ENCODE measurements around the gene LSS.
"Not testable (repeated sequence)": the region's sequence is repeated elsewhere in the genome, so short reads cannot be mapped to it uniquely, and the experiment has no call there.

Gene LSS

GRCh38 chr21:46172863-46173528, 55.6 kb downstream of the LSS start:
- no peak overlapping the region for H2AK5ac ChIP-seq (ENCODE audit: low read length, severe bottlenecking)
- peak overlapping the region; percentile 7 for H4K91ac ChIP-seq (ENCODE audit: low read length)
- no peak overlapping the region for H2AFZ ChIP-seq (ENCODE audit: low read depth, low read length)
- DNase-seq: no peak
- H4K8ac ChIP-seq (ENCODE audit: low read length): no peak overlapping the region
- peaks cover 0 to 15% of the 10 kb centered on the region in 2 experiments for H3K36me3 ChIP-seq (ENCODE audit: control insufficient read depth in 1 of 2, insufficient read depth in 2 of 2, low read depth in 1 of 2, low read length in 2 of 2)
- 87% methylated on average over 6 of the region's 6 CpGs for WGBS
- H3K18ac ChIP-seq (ENCODE audit: low read depth in 1 of 2, low read length in 2 of 2): no peak overlapping the region
- no peak overlapping the region for H3K14ac ChIP-seq (ENCODE audit: low read length in 2 of 2)
- no peak overlapping the region for H3K4me3 ChIP-seq (ENCODE audit: insufficient read depth in 1 of 2, low read depth in 1 of 2, low read length in 2 of 2)
- peaks cover 21% of the 10 kb centered on the region for H3K79me1 ChIP-seq (replicated peaks; ENCODE audit: low read length, poor library complexity, severe bottlenecking)
- H2BK5ac ChIP-seq (ENCODE audit: low read depth, low read length, poor library complexity, severe bottlenecking): no peak overlapping the region
- no peak overlapping the region for H3K23ac ChIP-seq (ENCODE audit: low read length in 2 of 2)
- H2BK12ac ChIP-seq (ENCODE audit: low read length in 2 of 2): no peak overlapping the region
- H3K4me2 ChIP-seq (ENCODE audit: low read length, poor library complexity, severe bottlenecking): no peak overlapping the region
- no peak overlapping the region for H2BK120ac ChIP-seq (ENCODE audit: low read depth, low read length)
- H3K27ac ChIP-seq (ENCODE audit: low read length, poor library complexity, severe bottlenecking): no peak overlapping the region
- H3K4me1 ChIP-seq (ENCODE audit: control insufficient read depth, insufficient read depth, low read depth, low read length): no peaks in the 10 kb centered on the region
- H3K9ac ChIP-seq (ENCODE audit: low read length): no peak overlapping the region
- peaks cover 22% of the 10 kb centered on the region for H3K9me3 ChIP-seq (ENCODE audit: control insufficient read depth, low read length)
- H3K27me3 ChIP-seq (ENCODE audit: control insufficient read depth in 1 of 2, insufficient read depth in 1 of 2, low read length in 2 of 2): no peaks in the 10 kb centered on the region
- no peak overlapping the region for H2BK15ac ChIP-seq (ENCODE audit: low read depth, poor library complexity, severe bottlenecking)
- H3K4ac ChIP-seq (ENCODE audit: low read depth in 1 of 2, low read length in 2 of 2): no peak overlapping the region

- H3K9me3 ChIP-seq (ENCODE audit: control insufficient read depth, low read length): peaks cover 18% of the 10 kb centered on the region
- H3K4me1 ChIP-seq (ENCODE audit: control insufficient read depth, insufficient read depth, low read depth, low read length): no peaks in the 10 kb centered on the region
- no peaks in the 10 kb centered on the region for H3K27me3 ChIP-seq (ENCODE audit: control insufficient read depth in 1 of 2, insufficient read depth in 1 of 2, low read length in 2 of 2)
- H2BK5ac ChIP-seq (ENCODE audit: low read depth, low read length, poor library complexity, severe bottlenecking): no peak overlapping the region
- no peak overlapping the region for H2AK5ac ChIP-seq (ENCODE audit: low read length, severe bottlenecking)
- no peak overlapping the region for H2AFZ ChIP-seq (ENCODE audit: low read depth, low read length)
- H2BK12ac ChIP-seq (ENCODE audit: low read length in 2 of 2): no peak overlapping the region
- H4K91ac ChIP-seq (ENCODE audit: low read length): peak overlapping the region; percentile 7
- 86% methylated on average over 21 of the region's 21 CpGs for WGBS
- no peak overlapping the region for H3K27ac ChIP-seq (ENCODE audit: low read length, poor library complexity, severe bottlenecking)
- H3K79me1 ChIP-seq (replicated peaks; ENCODE audit: low read length, poor library complexity, severe bottlenecking): peaks cover 21% of the 10 kb centered on the region
- no peak overlapping the region for H2BK15ac ChIP-seq (ENCODE audit: low read depth, poor library complexity, severe bottlenecking)
- no peak overlapping the region for H3K9ac ChIP-seq (ENCODE audit: low read length)
- H4K8ac ChIP-seq (ENCODE audit: low read length): no peak overlapping the region
- DNase-seq: no peak
- no peak overlapping the region for H3K4me2 ChIP-seq (ENCODE audit: low read length, poor library complexity, severe bottlenecking)
- no peak overlapping the region for H3K4me3 ChIP-seq (ENCODE audit: insufficient read depth in 1 of 2, low read depth in 1 of 2, low read length in 2 of 2)
- H3K4ac ChIP-seq (ENCODE audit: low read depth in 1 of 2, low read length in 2 of 2): no peak overlapping the region
- peaks cover 0 to 16% of the 10 kb centered on the region in 2 experiments for H3K36me3 ChIP-seq (ENCODE audit: control insufficient read depth in 1 of 2, insufficient read depth in 2 of 2, low read depth in 1 of 2, low read length in 2 of 2)
- H2BK120ac ChIP-seq (ENCODE audit: low read depth, low read length): no peak overlapping the region
- H3K18ac ChIP-seq (ENCODE audit: low read depth in 1 of 2, low read length in 2 of 2): no peak overlapping the region
- H3K14ac ChIP-seq (ENCODE audit: low read length in 2 of 2): peak overlapping the region in 1 of 2 experiments; percentile 73
- no peak overlapping the region for H3K23ac ChIP-seq (ENCODE audit: low read length in 2 of 2)
These were observed 56.3 kb downstream of the LSS start for GRCh38 chr21:46171996-46172862.

GRCh38 chr21:46171585-46171984, 57.0 kb downstream of the LSS start:
- WGBS: 100% methylated on average over 2 of the region's 2 CpGs
- Histone ChIP-seq H3K27me3 (ENCODE audit: control insufficient read depth in 1 of 2, insufficient read depth in 1 of 2, low read length in 2 of 2) (no peaks in the 10 kb centered on the region), H3K4me1 (ENCODE audit: control insufficient read depth, insufficient read depth, low read depth, low read length) (no peaks in the 10 kb centered on the region), H3K23ac (ENCODE audit: low read length in 2 of 2) (no peak overlapping the region), H3K9ac (ENCODE audit: low read length) (no peak overlapping the region), H3K4me2 (ENCODE audit: low read length, poor library complexity, severe bottlenecking) (no peak overlapping the region), H2AFZ (ENCODE audit: low read depth, low read length) (no peak overlapping the region), H3K79me1 (replicated peaks; ENCODE audit: low read length, poor library complexity, severe bottlenecking) (peaks cover 21% of the 10 kb centered on the region), H3K9me3 (ENCODE audit: control insufficient read depth, low read length) (peaks cover 18% of the 10 kb centered on the region), H3K18ac (ENCODE audit: low read depth in 1 of 2, low read length in 2 of 2) (no peak overlapping the region), H3K14ac (ENCODE audit: low read length in 2 of 2) (no peak overlapping the region), H3K4ac (ENCODE audit: low read depth in 1 of 2, low read length in 2 of 2) (no peak overlapping the region), H2BK120ac (ENCODE audit: low read depth, low read length) (no peak overlapping the region), H3K27ac (ENCODE audit: low read length, poor library complexity, severe bottlenecking) (no peak overlapping the region), H2AK5ac (ENCODE audit: low read length, severe bottlenecking) (no peak overlapping the region), H4K8ac (ENCODE audit: low read length) (no peak overlapping the region), H4K91ac (ENCODE audit: low read length) (no peak overlapping the region), H2BK5ac (ENCODE audit: low read depth, low read length, poor library complexity, severe bottlenecking) (no peak overlapping the region), H2BK15ac (ENCODE audit: low read depth, poor library complexity, severe bottlenecking) (no peak overlapping the region), H2BK12ac (ENCODE audit: low read length in 2 of 2) (no peak overlapping the region), H3K36me3 (ENCODE audit: control insufficient read depth in 1 of 2, insufficient read depth in 2 of 2, low read depth in 1 of 2, low read length in 2 of 2) (peaks cover 0 to 16% of the 10 kb centered on the region in 2 experiments), H3K4me3 (ENCODE audit: insufficient read depth in 1 of 2, low read depth in 1 of 2, low read length in 2 of 2) (no peak overlapping the region)
- DNase-seq: no peak

- H4K91ac ChIP-seq (ENCODE audit: low read length); H2BK5ac ChIP-seq (ENCODE audit: low read depth, low read length, poor library complexity, severe bottlenecking); H2AFZ ChIP-seq (ENCODE audit: low read depth, low read length); H2BK12ac ChIP-seq (ENCODE audit: low read length in 2 of 2); H3K4ac ChIP-seq (ENCODE audit: low read depth in 1 of 2, low read length in 2 of 2); H3K4me2 ChIP-seq (ENCODE audit: low read length, poor library complexity, severe bottlenecking); H3K27ac ChIP-seq (ENCODE audit: low read length, poor library complexity, severe bottlenecking); H3K4me1 ChIP-seq (ENCODE audit: control insufficient read depth, insufficient read depth, low read depth, low read length); H3K4me3 ChIP-seq (ENCODE audit: insufficient read depth in 1 of 2, low read depth in 1 of 2, low read length in 2 of 2); H3K27me3 ChIP-seq (ENCODE audit: control insufficient read depth in 1 of 2, insufficient read depth in 1 of 2, low read length in 2 of 2); H3K9ac ChIP-seq (ENCODE audit: low read length); H2BK120ac ChIP-seq (ENCODE audit: low read depth, low read length); H3K18ac ChIP-seq (ENCODE audit: low read depth in 1 of 2, low read length in 2 of 2); DNase-seq; H2BK15ac ChIP-seq (ENCODE audit: low read depth, poor library complexity, severe bottlenecking); H2AK5ac ChIP-seq (ENCODE audit: low read length, severe bottlenecking); H4K8ac ChIP-seq (ENCODE audit: low read length); H3K23ac ChIP-seq (ENCODE audit: low read length in 2 of 2): not testable (repeated sequence)
- WGBS: 100% methylated on average over 1 of the region's 1 CpG
- peaks cover 21% of the 10 kb centered on the region for H3K79me1 ChIP-seq (replicated peaks; ENCODE audit: low read length, poor library complexity, severe bottlenecking)
- H3K36me3 ChIP-seq (ENCODE audit: control insufficient read depth in 1 of 2, insufficient read depth in 2 of 2, low read depth in 1 of 2, low read length in 2 of 2): peaks cover 0 to 16% of the 10 kb centered on the region in 2 experiments
- H3K14ac ChIP-seq (ENCODE audit: low read length in 2 of 2): peak overlapping the region in 1 of 2 experiments; percentile 59
- H3K9me3 ChIP-seq (ENCODE audit: control insufficient read depth, low read length): peaks cover 18% of the 10 kb centered on the region
These were observed 58.0 kb downstream of the LSS start for GRCh38 chr21:46170436-46171193.

Data from mesenchymal stem cell (in vitro differentiated cells and primary cell).